DMS79 (cell line): ENCODE results near the gene METTL13.
"Not testable (repeated sequence)": the region's sequence is repeated elsewhere in the genome, so short reads cannot be mapped to it uniquely, and the experiment has no call there.

Experiments
- DNase-seq: peaks from one replicate; lab custom pipeline; 2025; lab: John Stamatoyannopoulos, UW

Gene METTL13

GRCh38 chr1:171769754-171770153, 11.7 kb upstream of the METTL13 start:
- no peak for DNase-seq

GRCh38 chr1:171772312-171772711, 9.1 kb upstream of the METTL13 start:
- DNase-seq = no peak

GRCh38 chr1:171780583-171781175, 781 bp upstream of the METTL13 start:
- DNase-seq = no peak

DNA sequence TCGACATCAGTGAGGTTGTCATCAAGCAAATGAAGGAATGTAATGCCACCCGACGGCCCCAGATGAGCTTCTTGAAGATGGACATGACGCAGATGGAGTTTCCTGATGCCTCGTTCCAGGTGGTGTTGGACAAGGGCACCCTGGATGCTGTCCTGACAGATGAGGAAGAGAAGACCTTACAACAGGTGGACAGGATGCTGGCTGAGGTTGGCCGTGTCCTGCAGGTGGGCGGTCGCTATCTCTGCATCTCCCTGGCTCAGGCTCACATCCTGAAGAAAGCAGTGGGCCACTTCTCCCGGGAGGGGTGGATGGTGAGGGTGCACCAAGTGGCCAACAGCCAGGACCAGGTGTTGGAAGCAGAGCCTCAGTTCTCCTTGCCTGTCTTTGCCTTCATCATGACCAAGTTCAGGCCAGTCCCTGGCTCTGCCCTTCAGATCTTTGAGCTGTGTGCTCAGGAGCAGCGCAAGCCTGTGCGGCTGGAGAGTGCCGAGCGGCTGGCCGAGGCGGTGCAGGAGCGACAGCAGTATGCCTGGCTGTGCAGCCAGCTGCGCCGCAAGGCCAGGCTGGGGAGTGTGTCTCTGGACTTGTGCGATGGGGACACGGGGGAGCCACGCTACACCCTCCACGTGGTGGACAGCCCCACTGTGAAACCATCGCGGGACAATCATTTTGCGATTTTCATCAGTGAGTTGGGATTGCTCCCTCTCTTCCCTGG, 2.5 kb downstream of the METTL13 start:
- no peak for DNase-seq

DNA sequence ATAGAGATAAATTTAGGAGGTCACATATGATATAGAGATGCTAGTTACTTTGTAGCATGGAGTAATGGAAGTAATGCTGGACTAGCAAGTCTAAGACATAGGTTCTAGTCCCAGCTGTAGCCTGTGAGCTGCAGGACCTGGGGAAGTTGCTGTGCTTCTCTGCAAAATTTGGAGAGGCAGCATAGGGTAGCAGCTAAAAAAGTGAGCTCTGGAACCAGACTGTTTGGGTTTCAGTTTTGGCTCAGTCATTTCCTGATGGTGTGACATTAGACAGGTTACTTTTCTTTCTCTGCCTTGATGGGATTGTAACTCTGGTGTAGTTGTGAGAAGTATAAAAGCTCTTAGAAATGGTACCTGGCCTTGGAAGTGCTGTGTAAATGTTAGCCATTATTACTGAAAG, 3.3 kb downstream of the METTL13 start:
- DNase-seq = no peak

DNA sequence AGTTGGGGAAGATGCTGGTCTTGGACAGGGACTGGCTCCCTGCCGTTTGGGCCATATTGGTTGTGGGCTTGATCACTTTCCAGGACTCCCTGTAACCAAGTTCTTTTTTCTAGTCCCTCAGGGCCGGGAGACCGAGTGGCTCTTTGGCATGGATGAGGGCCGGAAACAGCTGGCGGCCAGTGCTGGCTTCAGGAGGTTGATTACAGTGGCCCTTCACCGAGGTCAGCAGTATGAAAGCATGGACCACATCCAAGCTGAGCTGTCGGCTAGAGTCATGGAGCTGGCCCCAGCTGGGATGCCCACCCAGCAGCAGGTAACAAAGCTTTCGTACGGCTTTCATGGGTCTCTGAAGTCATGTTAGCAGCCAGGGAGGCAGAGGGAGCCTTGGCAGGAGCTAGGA, 4.3 kb downstream of the METTL13 start:
- DNase-seq = no peak

DNA sequence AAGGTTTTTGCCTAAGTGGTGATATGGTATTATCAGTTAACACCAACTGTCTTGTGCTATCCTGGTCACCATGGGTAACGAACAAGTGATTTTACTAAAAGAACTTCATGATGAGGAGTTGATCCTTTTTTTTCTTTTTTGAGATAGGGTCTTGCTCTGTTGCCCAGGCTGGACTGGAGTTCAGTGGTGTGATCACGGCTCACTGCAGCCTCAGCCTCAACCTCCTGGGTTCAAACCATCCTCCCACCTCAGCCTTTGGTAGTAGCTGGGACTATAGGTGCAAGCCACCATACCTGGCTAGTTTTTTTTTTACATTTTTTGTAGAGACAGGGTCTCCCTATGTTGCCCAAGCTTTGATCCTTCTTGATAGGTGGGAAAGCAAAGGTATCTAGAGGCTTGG, 5.1 kb downstream of the METTL13 start:
- no peak for DNase-seq

DNA sequence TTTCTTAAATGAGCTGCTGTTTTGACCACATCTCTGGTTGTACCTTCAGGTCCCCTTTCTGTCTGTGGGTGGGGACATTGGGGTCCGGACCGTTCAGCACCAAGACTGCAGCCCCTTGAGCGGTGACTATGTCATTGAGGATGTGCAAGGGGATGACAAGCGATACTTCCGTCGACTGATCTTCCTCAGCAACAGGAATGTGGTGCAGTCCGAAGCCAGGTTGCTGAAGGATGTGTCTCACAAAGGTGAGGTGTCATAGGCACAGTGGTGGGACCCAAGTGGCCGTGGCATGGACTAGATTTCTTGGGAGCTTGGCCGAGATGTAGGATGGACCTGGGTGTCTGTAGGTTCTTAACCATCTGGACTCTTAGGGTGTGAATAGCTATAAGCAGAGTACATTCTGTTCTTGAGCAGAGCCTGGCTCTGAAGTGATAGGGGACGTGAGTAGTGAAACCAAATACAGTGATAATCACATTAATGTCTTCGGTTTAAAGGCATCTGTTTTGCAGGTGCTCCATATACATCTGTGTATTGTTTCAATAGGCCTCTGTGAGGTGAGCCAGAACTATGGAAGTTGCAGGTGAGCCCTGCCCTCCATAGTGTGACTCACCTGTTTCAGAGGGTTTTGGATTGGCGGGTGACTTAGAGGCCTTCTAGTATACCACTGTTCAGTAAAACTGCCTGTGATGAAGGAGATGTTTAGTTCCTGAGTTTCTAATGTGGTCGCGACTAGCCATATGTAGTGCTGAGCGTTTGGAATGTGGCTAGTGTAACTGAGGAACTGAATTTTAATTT, 6.4 kb downstream of the METTL13 start:
- DNase-seq = no peak

GRCh38 chr1:171788696-171789095, 7.2 kb downstream of the METTL13 start:
- DNase-seq = no peak

DNA sequence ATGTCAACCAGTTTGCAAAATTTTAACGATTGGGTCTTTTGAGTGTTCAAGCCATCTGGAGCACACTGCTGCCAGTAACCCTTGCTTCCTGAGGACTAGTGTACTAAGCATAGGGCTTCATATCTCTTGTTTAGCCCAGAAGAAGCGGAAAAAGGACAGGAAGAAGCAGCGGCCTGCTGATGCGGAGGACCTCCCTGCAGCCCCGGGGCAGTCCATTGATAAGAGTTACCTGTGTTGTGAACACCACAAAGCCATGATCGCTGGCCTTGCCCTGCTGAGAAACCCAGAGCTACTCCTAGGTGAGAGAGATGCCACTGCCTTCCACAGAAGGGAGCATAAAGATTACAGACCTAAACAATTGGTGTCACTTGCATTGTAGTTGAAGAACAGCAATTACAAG, 8.9 kb downstream of the METTL13 start:
- DNase-seq = no peak

GRCh38 chr1:171792656-171793369, 11.4 kb downstream of the METTL13 start:
- DNase-seq = no peak

- DNase-seq = no peak
These were observed 12.2 kb downstream of the METTL13 start for GRCh38 chr1:171793636-171794035.

DNA sequence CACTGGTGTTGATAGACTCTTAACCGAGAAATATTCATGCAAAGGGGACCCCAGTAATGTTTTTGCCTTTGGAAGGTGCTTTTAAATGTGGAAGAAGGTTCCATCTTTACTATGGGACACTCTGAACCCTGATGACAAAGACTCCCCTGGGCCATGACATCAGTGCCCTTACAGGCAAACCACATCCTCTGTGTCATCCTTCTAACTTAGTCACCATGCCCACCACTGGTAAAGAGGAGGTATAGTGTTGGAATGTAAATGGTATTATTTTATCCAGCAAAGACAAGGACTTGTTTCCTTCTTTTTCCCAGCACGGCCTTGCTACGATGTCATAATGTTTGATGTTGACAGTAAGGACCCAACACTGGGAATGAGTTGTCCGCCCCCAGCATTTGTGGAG, 12.6 kb downstream of the METTL13 start:
- DNase-seq = no peak

DNA sequence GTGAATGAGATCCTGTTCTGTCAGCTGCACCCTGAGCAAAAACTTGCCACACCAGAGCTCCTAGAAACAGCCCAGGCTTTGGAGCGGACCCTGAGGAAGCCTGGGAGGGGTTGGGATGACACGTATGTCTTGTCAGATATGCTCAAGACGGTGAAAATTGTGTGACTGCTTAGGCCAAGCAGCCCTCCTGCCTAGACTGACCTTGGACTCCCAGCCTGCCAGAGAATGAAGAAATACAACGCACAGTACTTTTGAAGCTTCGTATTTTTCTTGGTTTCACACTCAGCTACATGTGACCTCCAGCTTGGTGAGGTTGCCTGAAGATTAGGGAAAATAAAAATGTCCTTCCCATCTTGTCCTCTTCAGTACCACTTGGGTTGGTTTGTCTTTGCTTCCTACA, 15.1 kb downstream of the METTL13 start:
- DNase-seq = no peak

GRCh38 chr1:171798311-171798710, 16.9 kb downstream of the METTL13 start:
- DNase-seq = no peak

GRCh38 chr1:171798765-171799164, 17.3 kb downstream of the METTL13 start:
- DNase-seq = no peak

DNA sequence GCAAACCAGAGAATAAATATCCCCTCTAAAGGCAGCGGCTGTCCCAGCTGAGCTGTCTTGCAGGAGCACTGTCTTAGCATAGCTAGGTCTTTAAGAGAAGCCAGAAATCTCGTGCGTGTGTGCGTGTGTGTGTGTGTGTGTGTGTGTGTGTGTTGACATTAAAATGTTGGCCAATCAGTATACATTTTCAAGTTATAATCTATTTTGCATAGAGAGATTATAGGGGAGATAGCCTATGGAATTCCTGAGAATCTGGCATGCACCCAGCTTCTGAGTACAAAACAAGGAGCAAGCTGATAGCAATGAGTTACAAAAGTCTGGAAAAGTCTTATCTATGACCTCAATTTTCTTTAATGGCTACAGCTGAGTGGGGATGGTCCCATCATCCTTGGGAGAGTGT, 17.7 kb downstream of the METTL13 start:
- no peak for DNase-seq

GRCh38 chr1:171799698-171800097, 18.2 kb downstream of the METTL13 start:
- DNase-seq = not testable (repeated sequence)

GRCh38 chr1:171800342-171800741, 18.9 kb downstream of the METTL13 start:
- no peak for DNase-seq

- no peak for DNase-seq
These were observed 19.4 kb downstream of the METTL13 start for GRCh38 chr1:171800851-171801250.

DNA sequence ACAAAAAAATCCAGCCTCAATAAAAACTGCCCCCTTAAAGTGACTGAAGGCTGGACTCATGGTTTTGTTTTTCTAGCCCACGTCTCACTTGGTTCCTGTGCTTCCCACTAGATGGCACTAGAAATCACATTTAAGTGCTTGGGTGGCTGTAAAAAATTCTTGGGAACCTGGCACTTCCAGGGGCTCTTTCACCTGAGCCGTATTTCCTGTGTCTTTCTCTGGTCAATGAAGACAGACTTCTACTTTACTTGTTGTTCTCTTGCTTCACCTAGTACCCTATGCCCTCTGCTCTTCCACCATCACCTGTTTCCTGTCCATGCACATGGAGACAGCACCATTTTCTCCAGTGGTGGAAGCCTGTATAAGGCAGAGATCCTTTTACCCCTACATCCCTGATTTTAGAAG, 20.0 kb downstream of the METTL13 start:
- DNase-seq = no peak

GRCh38 chr1:171802207-171802606, 20.7 kb downstream of the METTL13 start:
- no peak for DNase-seq

GRCh38 chr1:171803045-171803444, 21.6 kb downstream of the METTL13 start:
- no peak for DNase-seq
